Inflammatory macrophage (primary cell): ENCODE measurements around the gene DNAH14.
A peak's percentile ranks its signal among the peaks of the same experiment; 100 is the strongest.

Experiments
- DNase-seq, 2 donors: peaks; one replicate each; pipeline ENCODE4 v3.0.0-alpha.2; 2020 to 2022

The DNAH14 gene

DNA sequence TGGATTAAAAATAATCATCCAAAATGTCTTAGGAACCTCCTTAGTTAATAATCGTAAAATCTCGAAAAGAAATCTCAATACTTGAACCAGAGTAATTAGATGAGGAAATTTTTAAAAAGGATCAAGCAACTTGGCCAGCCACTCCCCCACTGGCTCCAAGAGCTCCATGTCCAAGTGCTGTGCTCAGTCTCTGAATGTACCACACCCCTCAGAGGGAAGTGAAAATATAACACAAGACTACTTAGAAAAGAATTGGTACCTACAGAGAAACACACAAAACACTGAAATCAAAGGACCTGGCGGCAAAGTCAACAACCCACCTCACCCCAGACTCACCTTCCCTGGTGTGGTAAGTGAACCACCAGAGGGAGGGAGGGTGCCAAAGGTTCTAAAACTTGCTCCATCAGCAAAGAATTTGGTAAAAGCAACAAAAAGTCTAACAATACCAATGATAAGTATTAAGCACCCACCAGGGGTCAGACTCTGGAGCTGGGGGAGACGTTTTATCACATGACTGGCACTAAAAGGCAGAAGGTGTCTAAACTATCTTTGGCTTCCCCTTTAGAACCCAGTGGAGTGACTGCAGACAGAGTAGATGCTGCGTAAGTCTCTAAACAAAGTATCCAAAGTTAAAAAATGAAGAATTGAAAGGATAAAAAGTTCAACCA is 484.4 kb downstream of the DNAH14 start:
- peak; percentile 5 to 16 for DNase-seq

DNA sequence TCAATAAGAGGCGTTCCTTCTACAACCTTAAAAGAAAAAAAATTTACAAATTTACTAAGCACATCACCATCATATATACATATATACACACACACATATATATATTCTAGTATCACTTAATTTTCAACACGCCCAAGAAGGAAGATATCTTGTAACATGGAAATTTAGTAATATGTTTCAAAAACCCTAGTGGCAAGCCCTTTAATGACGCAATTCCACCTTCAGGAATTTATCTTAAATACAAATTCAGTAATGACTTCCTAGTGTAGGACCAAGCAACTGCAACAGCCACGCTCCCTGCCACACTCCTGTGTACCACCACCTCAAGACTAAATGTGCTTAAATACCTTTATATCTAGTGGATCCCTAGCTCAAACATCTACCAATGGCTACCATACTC is 485.8 kb downstream of the DNAH14 start:
- peak; percentile 30 to 50 for DNase-seq

DNA sequence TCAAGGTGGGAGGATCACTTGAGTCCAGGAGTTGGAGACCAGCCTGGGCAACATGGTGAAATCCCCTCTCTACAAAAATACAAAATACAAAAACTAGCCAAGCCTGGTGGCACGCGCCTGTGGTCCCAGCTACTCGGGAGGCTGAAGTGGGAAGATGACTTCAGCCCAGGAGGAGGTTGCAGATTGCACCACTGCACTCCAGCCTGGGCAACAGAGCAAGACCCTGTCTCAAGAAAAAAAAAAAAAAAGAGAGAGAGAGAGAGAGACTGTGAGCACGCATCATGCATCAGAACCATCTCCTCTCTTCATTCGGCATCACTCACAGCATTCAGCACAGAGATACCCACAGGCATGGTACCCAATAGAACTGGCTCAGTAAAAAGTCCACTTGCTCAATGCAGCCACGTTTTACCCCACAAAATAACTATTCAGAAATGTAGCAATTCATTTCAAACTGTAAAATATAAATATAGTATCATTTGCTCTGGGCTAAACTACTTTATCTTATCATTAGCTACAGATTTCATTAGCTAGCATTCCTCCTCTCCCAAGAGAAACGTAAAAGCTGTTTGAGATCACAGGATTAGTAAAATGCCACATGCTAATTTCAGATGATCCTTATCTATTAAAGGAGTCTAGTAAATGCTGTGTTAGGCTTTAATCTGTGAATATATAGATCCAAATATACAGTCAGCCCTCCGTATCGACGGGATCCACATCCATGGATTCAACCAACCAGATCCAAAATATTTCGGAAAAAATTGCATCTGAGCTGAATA is 486.7 kb downstream of the DNAH14 start:
- DNase-seq: no peak

- DNase-seq: no peak
Measured at GRCh38 chr1:225418059-225418458, 488.6 kb downstream of the DNAH14 start.

DNA sequence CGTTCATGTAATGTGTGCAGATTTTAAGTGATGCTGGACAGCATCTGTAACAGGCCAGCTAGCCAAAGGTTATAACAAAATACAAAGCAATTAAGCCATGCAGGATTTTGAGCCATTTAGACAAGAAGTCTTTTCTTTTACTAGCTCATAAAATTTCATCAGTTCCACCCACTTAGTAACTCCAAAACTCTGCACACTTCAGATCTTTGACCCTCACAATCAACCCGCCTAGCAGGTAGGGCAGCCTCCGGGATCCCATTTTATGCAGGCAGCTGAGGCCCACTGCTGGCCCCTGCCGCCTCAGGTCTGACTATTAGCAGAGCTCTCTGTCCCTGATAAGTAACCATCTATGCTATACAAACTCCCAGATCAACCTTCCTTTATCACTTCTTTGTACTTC is 489.1 kb downstream of the DNAH14 start:
- DNase-seq: no peak

- peak; percentile 56 to 58 for DNase-seq
Measured at GRCh38 chr1:225422031-225422605, 492.6 kb downstream of the DNAH14 start.

DNA sequence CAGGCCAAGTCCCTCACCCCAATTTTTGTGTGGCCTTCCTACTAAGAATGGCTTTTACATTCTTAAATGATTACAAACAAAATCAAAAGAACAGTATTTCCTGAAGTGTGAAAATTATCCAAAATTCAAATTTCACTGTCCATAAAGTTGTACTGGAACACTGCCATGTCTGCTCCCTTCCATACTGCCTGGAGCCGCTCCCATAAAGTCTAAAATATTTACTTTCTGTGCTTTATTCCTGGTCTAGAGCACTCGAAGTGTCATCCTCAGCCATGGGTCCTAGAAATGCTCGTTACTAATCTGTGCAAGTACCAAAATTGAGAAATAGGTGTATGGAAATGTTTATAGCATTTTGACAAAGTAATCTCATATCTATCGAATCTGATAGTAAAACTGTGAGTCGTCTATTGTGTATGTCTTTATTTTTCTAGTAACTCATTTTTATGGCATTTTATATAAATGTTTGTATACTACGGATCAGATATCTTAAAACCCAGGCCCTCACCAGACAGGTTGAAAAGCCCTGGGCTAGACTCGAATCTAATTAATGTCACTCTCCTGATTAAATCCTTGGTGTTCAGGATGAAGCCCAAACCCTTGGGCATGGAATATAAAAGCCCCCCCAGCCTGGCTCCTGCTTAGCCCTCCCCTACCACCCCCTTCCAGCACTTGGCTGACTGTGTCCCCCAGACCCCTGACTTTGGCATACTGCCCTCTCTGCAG is 493.5 kb downstream of the DNAH14 start:
- no peak for DNase-seq

- no peak for DNase-seq
Measured at GRCh38 chr1:225423518-225423855, 494.0 kb downstream of the DNAH14 start.

DNA sequence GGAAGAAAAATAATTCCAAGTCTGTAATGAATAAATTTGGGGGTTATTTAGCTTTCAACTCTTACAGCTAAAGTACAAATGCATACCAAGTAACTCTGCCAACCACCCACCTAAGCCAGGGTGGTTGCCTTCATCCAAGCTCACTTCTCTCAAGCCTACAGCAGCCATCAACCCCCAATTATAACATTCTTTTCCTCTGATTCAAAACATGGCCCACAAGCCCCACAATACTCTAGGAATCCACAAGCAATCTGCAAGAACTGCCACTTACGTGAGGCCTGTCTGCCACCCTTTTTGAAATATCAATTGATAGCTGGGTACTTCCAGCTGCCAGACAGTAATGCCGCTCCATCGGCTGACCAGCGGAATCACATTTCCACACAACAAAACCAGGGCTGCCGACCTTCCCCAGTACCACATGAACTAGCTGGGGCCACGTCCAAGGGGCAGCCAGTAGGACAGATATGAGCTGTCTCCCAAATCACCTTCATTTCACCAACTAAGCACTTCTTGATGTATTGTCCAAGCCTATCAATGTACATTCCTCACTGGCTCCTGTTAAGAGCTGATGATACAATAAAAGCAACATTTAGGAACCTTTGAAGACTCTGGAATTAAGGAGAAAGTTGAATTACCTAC is 495.2 kb downstream of the DNAH14 start:
- no peak for DNase-seq

- peak; percentile 55 to 57 for DNase-seq
Measured at GRCh38 chr1:225425201-225425786, 495.8 kb downstream of the DNAH14 start.

DNA sequence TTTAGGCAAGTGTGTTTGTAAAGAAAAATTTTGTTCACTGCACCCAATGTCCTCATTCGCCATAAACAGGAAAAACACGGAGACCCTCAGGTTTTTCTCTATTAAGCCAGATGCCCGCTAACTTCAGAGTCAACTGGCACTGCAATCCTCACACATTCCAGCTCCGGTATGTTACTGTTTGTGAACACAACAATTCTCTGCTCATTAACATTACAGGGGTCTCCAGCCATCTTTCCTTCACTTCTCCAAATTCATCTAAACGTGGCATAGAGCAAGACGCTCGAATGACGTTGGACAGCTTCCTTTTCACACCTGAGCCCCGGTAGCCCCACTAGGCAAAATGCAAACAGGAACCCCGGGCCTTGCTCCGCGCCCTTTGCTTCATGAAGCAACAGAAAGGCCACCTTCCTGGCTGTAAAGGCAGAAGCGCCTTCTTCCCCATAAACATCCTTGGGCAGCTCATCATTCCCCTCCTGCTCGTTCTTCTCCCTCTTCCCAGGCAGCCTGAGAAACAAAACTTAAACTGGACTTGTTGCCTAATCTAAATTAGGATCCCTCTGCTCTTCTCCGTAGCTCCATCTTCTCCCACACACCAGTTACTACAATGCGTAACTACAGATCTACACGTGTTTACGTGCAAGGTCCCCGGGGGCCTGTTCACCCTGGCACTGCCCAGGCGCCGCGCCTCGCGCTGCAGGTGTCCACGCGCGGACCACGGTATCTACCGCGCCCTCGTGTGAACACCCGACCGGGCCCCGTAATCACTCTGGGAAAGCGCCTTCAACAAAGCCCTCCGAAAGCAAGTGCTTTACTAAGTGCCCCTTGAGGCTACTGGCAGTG is 497.1 kb downstream of the DNAH14 start:
- peak; percentile 31 to 43 for DNase-seq

GRCh38 chr1:225427235-225428067 is 498.0 kb downstream of the DNAH14 start, which contains the start of gene LBR:
Gene LBR (minus strand): TSS chr1:225428038. CDS start chr1:225424075, 3,963 bp downstream.
- no peak for DNase-seq

DNA sequence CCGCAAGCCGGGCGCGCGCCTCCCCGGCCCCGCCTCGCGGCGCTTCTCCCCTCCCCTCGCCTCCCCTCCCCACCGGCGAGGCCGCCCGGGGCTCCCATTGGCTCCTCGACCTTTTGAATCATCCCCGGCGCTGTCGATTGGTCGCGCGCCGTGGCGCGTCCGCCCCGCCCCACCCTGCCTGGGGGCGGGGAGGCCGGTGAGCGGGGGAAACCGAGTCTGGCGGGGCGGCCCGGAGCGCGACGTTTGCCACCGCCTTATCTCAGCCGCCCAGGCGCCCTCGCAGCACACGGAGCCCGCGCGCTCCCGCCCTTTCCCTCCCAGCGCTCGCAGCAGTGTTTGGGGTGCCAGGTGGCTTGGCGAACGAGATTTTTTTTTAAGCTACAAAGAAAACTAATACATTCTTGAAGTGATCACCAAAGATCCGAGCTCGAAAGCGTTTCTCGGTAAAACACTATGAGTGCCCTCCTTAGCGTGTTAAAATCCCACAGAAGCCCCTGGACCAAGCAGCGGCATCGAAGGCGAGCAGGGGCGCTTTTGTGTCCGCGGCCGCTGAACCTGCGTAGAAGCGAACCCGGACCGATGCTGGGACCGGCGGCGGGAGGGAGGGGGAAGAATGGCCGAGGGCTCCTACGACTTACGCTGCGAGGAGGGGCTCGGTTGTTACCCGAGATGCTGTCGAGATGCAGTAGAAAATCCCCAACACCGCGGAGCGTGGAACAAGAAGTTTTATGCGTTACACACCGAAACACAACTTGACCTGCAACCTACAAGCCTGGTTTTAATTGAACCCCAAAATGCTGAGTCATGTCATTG is 498.8 kb downstream of the DNAH14 start:
- peak; percentile 93 to 94 for DNase-seq

- peak in 1 of 2 donors; percentile 82 for DNase-seq
Measured at GRCh38 chr1:225428881-225429455, 499.5 kb downstream of the DNAH14 start.

- no peak for DNase-seq
Measured at GRCh38 chr1:225430301-225430700, 500.8 kb downstream of the DNAH14 start.

DNA sequence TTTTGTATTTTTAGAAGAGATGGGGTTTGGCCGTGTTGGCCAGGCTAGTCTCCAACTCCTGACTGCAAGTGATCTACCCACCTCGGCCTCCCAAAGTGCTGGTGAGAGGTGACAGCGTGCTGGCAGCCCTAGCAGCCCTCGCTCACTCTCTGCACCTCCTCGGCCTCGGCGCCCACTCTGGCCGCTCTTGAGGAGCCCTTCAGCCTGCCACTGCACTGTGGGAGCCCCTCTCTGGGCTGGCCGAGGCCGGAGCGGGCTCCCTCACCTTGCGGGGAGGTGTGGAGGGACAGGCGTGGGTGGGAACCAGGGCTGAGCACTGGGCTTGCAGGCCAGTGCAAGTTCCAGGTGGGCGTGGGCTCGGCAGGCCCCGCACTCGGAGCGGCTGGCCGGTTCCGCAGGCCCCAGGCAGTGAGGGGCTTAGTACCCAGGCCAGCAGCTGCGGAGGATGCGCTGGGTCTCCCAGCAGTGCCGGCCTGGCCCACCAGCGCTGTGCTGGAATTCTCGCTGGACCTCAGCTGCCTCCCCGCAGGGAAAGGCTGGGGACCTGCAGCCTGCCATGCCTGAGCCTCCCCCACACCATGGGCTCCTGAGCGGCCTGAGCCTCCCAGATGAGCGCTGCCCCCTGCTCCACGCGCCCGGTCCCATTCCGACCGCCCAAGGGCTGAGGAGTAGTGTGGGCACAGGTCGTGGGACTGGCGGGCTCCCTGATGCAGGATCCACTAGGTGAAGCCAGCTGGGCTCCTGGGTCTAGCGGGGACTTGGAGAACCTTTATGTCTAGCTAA is 501.8 kb downstream of the DNAH14 start:
- no peak for DNase-seq

DNA sequence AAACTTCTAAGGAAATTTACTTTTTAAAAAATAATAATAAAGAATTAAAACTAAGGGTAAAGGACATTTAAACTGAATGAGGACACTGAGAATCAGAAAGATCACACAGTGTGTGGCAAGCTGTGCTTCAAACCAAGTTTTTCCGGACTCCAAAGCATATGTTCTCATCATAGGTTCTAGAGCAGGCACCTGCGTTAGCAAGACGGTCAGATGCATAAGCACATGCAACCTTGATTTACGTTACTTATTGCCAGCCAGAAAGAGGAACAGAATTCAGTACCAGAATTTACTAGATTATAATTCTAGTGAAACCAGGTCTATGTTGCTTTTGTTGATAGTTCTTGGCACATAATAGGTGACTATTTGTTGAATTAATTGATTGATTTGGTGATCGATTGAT is 504.6 kb downstream of the DNAH14 start:
- no peak for DNase-seq

DNA sequence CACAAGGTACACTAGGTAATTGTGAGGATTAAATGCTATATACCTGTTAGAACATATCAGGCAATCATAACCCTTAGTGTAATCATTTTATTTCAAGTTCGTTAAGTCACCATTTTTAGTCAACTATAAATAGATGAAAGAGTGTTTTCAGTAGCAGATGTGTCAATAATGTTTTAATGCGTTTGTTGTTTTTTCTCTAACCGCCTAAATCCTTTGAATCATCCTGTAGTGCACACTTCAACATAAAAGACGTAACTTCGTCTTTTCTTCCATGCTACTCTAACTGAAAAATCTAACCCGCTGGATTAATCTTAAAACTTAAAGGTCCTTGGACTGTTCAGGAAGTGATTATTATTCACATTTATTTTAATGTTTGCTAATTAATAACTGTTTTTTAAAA is 505.6 kb downstream of the DNAH14 start:
- no peak for DNase-seq
